IMR-90 (cell line): ENCODE data around the gene RPL37. TPM values are rescaled to one million over a fixed set of nuclear protein-coding genes. Genes with fewer than 3 reads are reported as not detected.

ENCODE experiments used
- ATAC-seq: fragments of 200-7000 bp; cut with Tn5 transposase; 2 replicates; pipeline ENCODE4 v1.9.1; 2020; ENCODE audit warnings: low read depth, mild to moderate bottlenecking, moderate library complexity
- BruUV-seq: library from RNA; stranded (reverse); fragments of 400-500 nt; replicated peaks from 2 replicates; lab custom pipeline; 2021; lab: Mats Ljungman, UMichigan
- CTCF ChIA-PET: fragments of 300-600 bp; formaldehyde crosslinking; extraction: SDS; loops from one replicate; lab custom pipeline; 2021; ENCODE audit warnings: antibody characterized with exemption; lab: Yijun Ruan, JAX
- POLR2A ChIA-PET: fragments of 300-600 bp; sonication (Branson Sonifier 250); formaldehyde crosslinking; loops from one replicate; lab custom pipeline; 2022; ENCODE audit warnings: antibody characterized with exemption; ENCODE audit not compliant: unreplicated experiment; lab: Charles Lee
- DNase-seq: peaks from one replicate; pipeline ENCODE4 v3.0.0; 2013
- H2AFZ ChIP-seq: replicated peaks from 2 replicates; pipeline ENCODE3; 2013; ENCODE audit warnings: low read length, mild to moderate bottlenecking; ENCODE audit not compliant: poor library complexity
- H2AK5ac ChIP-seq: 2 replicates; pipeline ENCODE4 v1.6.1; 2013; ENCODE audit warnings: low read depth, low read length, inconsistent platforms
- H2AK9ac ChIP-seq: replicated peaks from 2 replicates; pipeline ENCODE3; 2013; ENCODE audit warnings: mild to moderate bottlenecking, low read depth, low read length, moderate library complexity; ENCODE audit not compliant: poor library complexity
- H2BK120ac ChIP-seq: 2 replicates; pipeline ENCODE4 v1.6.1; 2013; ENCODE audit warnings: low read depth, low read length, inconsistent platforms
- H2BK15ac ChIP-seq: 3 replicates; pipeline ENCODE4 v1.6.1; 2013; ENCODE audit warnings: low read depth, low read length, inconsistent platforms
- H2BK20ac ChIP-seq: 2 replicates; pipeline ENCODE4 v1.6.1; 2013; ENCODE audit warnings: low read depth, mild to moderate bottlenecking, inconsistent platforms, low read length, moderate library complexity
- H2BK5ac ChIP-seq: 2 replicates; pipeline ENCODE4 v1.6.1; 2013; ENCODE audit warnings: mild to moderate bottlenecking, low read depth, low read length, inconsistent platforms; ENCODE audit not compliant: poor library complexity, severe bottlenecking
- H3K14ac ChIP-seq: replicated peaks from 2 replicates; pipeline ENCODE4 v1.6.1; 2013; ENCODE audit warnings: low read depth, low read length, inconsistent platforms
- H3K18ac ChIP-seq: 2 replicates; pipeline ENCODE4 v1.6.1; 2013; ENCODE audit warnings: low read depth, low read length, control low read depth
- H3K23ac ChIP-seq: 2 replicates; pipeline ENCODE4 v1.6.1; 2013; ENCODE audit warnings: low read depth, low read length, inconsistent platforms
- H3K27ac ChIP-seq: 2 replicates; pipeline ENCODE4 v1.5.1; 2013; ENCODE audit warnings: mild to moderate bottlenecking, control low read depth, low read length; ENCODE audit not compliant: insufficient read depth
- H3K27me3 ChIP-seq: 2 replicates; pipeline ENCODE4 v1.6.1; 2013; ENCODE audit warnings: low read length; ENCODE audit not compliant: control insufficient read depth, insufficient read depth
- H3K36me3 ChIP-seq: 2 replicates; pipeline ENCODE4 v1.6.1; 2013; ENCODE audit warnings: low read length, mixed read lengths; ENCODE audit not compliant: control insufficient read depth, insufficient read depth
- H3K4ac ChIP-seq: 2 replicates; pipeline ENCODE4 v1.6.1; 2013; ENCODE audit warnings: low read depth, low read length, inconsistent platforms
- H3K4me1 ChIP-seq: 2 replicates; pipeline ENCODE4 v1.6.1; 2013; ENCODE audit warnings: low read length, mixed read lengths; ENCODE audit not compliant: control insufficient read depth, insufficient read depth
- H3K4me2 ChIP-seq: 2 replicates; pipeline ENCODE4 v1.6.1; 2013; ENCODE audit warnings: low read depth, mild to moderate bottlenecking, control low read depth, low read length, moderate library complexity
- H3K4me3 ChIP-seq: 2 replicates; pipeline ENCODE4 v1.5.1; 2013; ENCODE audit warnings: low read depth, mild to moderate bottlenecking, control low read depth, low read length, moderate library complexity; ENCODE audit not compliant: insufficient read depth
- H3K56ac ChIP-seq: 2 replicates; pipeline ENCODE4 v1.6.1; 2013; ENCODE audit warnings: low read length, inconsistent platforms; ENCODE audit not compliant: insufficient read depth; ENCODE audit errors: extremely low read depth
- H3K79me1 ChIP-seq, 2 experiments: 2 replicates each; pipeline ENCODE4 v1.6.1; 2013; ENCODE audit warnings: low read length in 2 of 2, inconsistent platforms in 1 of 2, low read depth in 1 of 2
- H3K9ac ChIP-seq: 2 replicates; pipeline ENCODE4 v1.6.1; 2013; ENCODE audit warnings: low read depth, low read length, control low read depth
- H3K9me1 ChIP-seq: 2 replicates; pipeline ENCODE4 v1.6.1; 2013; ENCODE audit warnings: low read length, inconsistent platforms; ENCODE audit not compliant: insufficient read depth
- H3K9me3 ChIP-seq: 2 replicates; pipeline ENCODE4 v1.6.1; 2013; ENCODE audit warnings: low read length; ENCODE audit not compliant: control insufficient read depth, insufficient read depth
- H4K20me1 ChIP-seq: 2 replicates; pipeline ENCODE4 v1.6.1; 2013; ENCODE audit warnings: low read length, inconsistent platforms; ENCODE audit not compliant: insufficient read depth
- H4K5ac ChIP-seq: 2 replicates; pipeline ENCODE4 v1.6.1; 2013; ENCODE audit warnings: mild to moderate bottlenecking, low read depth, low read length, control low read depth
- H4K8ac ChIP-seq, 2 experiments: 2 replicates each; pipeline ENCODE4 v1.6.1; 2013; ENCODE audit warnings: low read depth in 2 of 2, low read length in 2 of 2, control low read depth in 1 of 2, inconsistent platforms in 1 of 2
- H4K91ac ChIP-seq: 2 replicates; pipeline ENCODE4 v1.6.1; 2013; ENCODE audit warnings: low read depth, low read length, inconsistent platforms; ENCODE audit not compliant: insufficient read depth
- CEBPB ChIP-seq: IDR thresholded peaks from 2 replicates; pipeline ENCODE4 v1.6.1; 2012; ENCODE audit warnings: low read depth, low read length, improper control_type of control experiment
- ELK1 ChIP-seq: fragments of 150-350 bp; IDR thresholded peaks from 2 replicates; pipeline ENCODE4 v1.6.1; 2016; ENCODE audit warnings: low read depth, mild to moderate bottlenecking, low read length, moderate library complexity, borderline replicate concordance
- MAFK ChIP-seq: IDR thresholded peaks from 2 replicates; pipeline ENCODE4 v1.6.1; 2012; ENCODE audit warnings: low read depth, low read length, improper control_type of control experiment
- MAZ ChIP-seq: IDR thresholded peaks from 2 replicates; pipeline ENCODE4 v1.6.1; 2012; ENCODE audit warnings: low read depth, mild to moderate bottlenecking, low read length, improper control_type of control experiment, moderate library complexity, borderline replicate concordance
- MXI1 ChIP-seq: IDR thresholded peaks from 2 replicates; pipeline ENCODE4 v1.6.1; 2012; ENCODE audit warnings: low read depth, mild to moderate bottlenecking, low read length, moderate library complexity, borderline replicate concordance
- NFE2L2 ChIP-seq: fragments of 150-350 bp; IDR thresholded peaks from 2 replicates; pipeline ENCODE4 v1.6.1; 2016; ENCODE audit warnings: low read depth, mild to moderate bottlenecking, low read length
- RFX5 ChIP-seq: IDR thresholded peaks from 2 replicates; pipeline ENCODE4 v1.8.0; 2012; ENCODE audit warnings: low read depth, mild to moderate bottlenecking, low read length, moderate library complexity
- SMC3 ChIP-seq: fragments of 150-350 bp; IDR thresholded peaks from 2 replicates; pipeline ENCODE4 v1.6.1; 2016; ENCODE audit warnings: low read depth, mild to moderate bottlenecking, antibody characterized with exemption, low read length, moderate library complexity
- USF2 ChIP-seq: fragments of 150-350 bp; IDR thresholded peaks from 2 replicates; pipeline ENCODE4 v1.6.1; 2017; ENCODE audit warnings: mild to moderate bottlenecking, antibody characterized with exemption, low read length, low read depth
- WGBS, 2 experiments: methylation state at CpG; one replicate each; pipeline versions ENCODE4 v1.1.5 to v1.1.7; 2013; ENCODE audit warnings: missing lambda C conversion rate in 2 of 2; ENCODE audit not compliant: insufficient read length in 1 of 2; ENCODE audit errors: extremely low coverage in 2 of 2; 5-methylcytosine and 5-hydroxymethylcytosine counted together
- dilution Hi-C: fragments of 300-500 bp; cut with HindIII; formaldehyde crosslinking; loops from one replicate; pipeline ENCODE4 v1.14.3; 2018; ENCODE audit warnings: low sequenced_read_pairs; ENCODE audit not compliant: unreplicated experiment
- in situ Hi-C: fragments of 300-500 bp; cut with MboI; formaldehyde crosslinking; loops from 3 replicates; pipeline ENCODE4 v1.14.3; 2019; ENCODE audit warnings: low sequenced_read_pairs, inconsistent platforms, mixed read lengths
- intact Hi-C: fragments of 100-400 bp; cut with micrococcal nuclease; formaldehyde crosslinking; loops from 2 replicates; pipeline ENCODE4 v1.10.0; 2022
- polyA plus RNA-seq, 3 experiments: library from polyadenylated mRNA; depleted of rRNA; stranded (reverse); fragments of >200 nt; gene quantifications; 2 replicates each; pipeline ENCODE4 v1.2.3, GENCODE V29; 2012; ENCODE audit warnings: low replicate concordance in 1 of 3
- total RNA-seq: library from RNA; depleted of rRNA; stranded (reverse); fragments of >200 nt; gene quantifications from 2 replicates; pipeline ENCODE4 v1.2.3, GENCODE V29; 2012

The RPL37 gene
- total and polyA plus RNA-seq, 2 of the 4 experiments (the other 2 are of a cell fraction), result 35.3 to 294 TPM

GRCh38 chr5:40787986-40788385, 47.0 kb downstream of the RPL37 start:
- dilution Hi-C loops, result no loop called here
- intact Hi-C loops, result no loop called here
- Histone ChIP-seq H2BK5ac (no peak overlapping the region), H4K8ac (no peak overlapping the region), H2AFZ (no peak overlapping the region), H2BK20ac (no peak overlapping the region), H3K4me3 (no peak overlapping the region), H2AK9ac (no peak overlapping the region), H4K91ac (no peak overlapping the region), H3K27ac (no peak overlapping the region), H3K14ac (no peak overlapping the region), H3K23ac (no peak overlapping the region), H3K9ac (no peak overlapping the region), H3K36me3 (peaks cover 4% of the 10 kb centered on the region), H2BK120ac (no peak overlapping the region), H3K4ac (no peak overlapping the region), H4K5ac (no peak overlapping the region), H2BK15ac (no peak overlapping the region), H3K9me3 (no peaks in the 10 kb centered on the region), H3K9me1 (peaks cover 3% of the 10 kb centered on the region; the same call in 1 of the 2 replicates), H2AK5ac (no peak overlapping the region), H3K18ac (no peak overlapping the region), H3K4me2 (no peak overlapping the region), H3K27me3 (no peaks in the 10 kb centered on the region), H4K20me1 (peaks cover 94% of the 10 kb centered on the region), H3K4me1 (peaks cover 4% of the 10 kb centered on the region), H3K56ac (no peak overlapping the region), H3K79me1 (peaks cover 0 to 40% of the 10 kb centered on the region in 2 experiments; a peak in 3 of 4 replicates)
- POLR2A ChIA-PET, result no interaction called here
- no peak for TF ChIP-seq ELK1
- TF ChIP-seq RFX5, result no peak
- TF ChIP-seq SMC3, result no peak
- TF ChIP-seq MXI1, result no peak
- no peak for TF ChIP-seq USF2
- TF ChIP-seq MAFK, result no peak
- TF ChIP-seq MAZ, result no peak
- no peak for TF ChIP-seq NFE2L2
- TF ChIP-seq CEBPB, result no peak
- BruUV-seq, result no TSS peak
- WGBS, 2 experiments, result no CpG with 5 or more reads among the region's 1 CpG
- ATAC-seq (no peak), DNase-seq (no peak)
- CTCF ChIA-PET, result no interaction called here
- in situ Hi-C loops, result no loop called here
